ENCODE measurements around the gene CFAP54. TPM values are rescaled to one million over a fixed set of nuclear protein-coding genes. Genes with fewer than 3 reads are reported as not detected.

The CFAP54 gene
- total RNA-seq, 6 experiments from 2014 or later = 0.09 to 0.34 (median 0.13) TPM

DNA sequence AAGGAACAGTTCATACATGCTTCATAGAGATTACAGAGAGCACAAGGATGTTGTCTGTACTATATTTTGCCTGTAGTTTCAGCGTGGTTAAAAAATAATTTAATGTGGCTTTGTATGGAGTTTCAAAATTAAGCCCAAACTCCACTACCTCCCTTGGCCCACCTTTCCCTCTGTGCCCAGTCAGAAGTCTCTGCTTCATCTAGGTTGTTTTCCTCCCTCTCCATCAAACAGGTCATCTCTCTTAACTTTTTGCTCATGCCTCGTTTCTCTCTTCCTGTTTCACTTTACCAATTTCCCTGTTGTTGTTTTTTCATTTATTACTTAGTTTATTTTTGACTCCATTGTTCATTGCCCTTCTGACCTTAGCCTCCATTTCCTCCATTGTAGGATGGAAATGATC, 322.8 kb downstream of the CFAP54 start:
- 29% methylated on average over 2 of the region's 2 CpGs for WGBS (ENCODE audit: insufficient coverage, low coverage, low lambda C conversion rate, missing lambda C conversion rate)

GRCh38 chr12:96814200-96814599, 324.8 kb downstream of the CFAP54 start:
- Histone ChIP-seq H3K36me3 (no peaks in the 10 kb centered on the region), H3K27ac (no peak overlapping the region), H3K4me1 (no peaks in the 10 kb centered on the region), H3K9me3 (no peaks in the 10 kb centered on the region), H3K4me3 (no peak overlapping the region), H3K27me3 (no peaks in the 10 kb centered on the region)
- intact Hi-C loops (cut with DNase I) = no loop called here
- 85% methylated on average over 2 of the region's 2 CpGs for WGBS (ENCODE audit: insufficient coverage, low coverage, low lambda C conversion rate, missing lambda C conversion rate)
- no peak for TF ChIP-seq POLR2A (IDR thresholded peaks at IDR 0.05)
- ATAC-seq = no peak
- no peak for DNase-seq

More for the DNA sequence above, 322.8 kb downstream of the CFAP54 start:
- no peak overlapping the region for H3K4me3 ChIP-seq
- no peaks in the 10 kb centered on the region for H3K36me3 ChIP-seq
- no peaks in the 10 kb centered on the region for H3K27me3 ChIP-seq
- intact Hi-C loops (cut with DNase I) = no loop called here
- no peaks in the 10 kb centered on the region for H3K9me3 ChIP-seq
- no peak for TF ChIP-seq CTCF (IDR thresholded peaks at IDR 0.05)
- TF ChIP-seq POLR2A (IDR thresholded peaks at IDR 0.05) = no peak
- no peak for DNase-seq
- H3K27ac ChIP-seq = no peak overlapping the region
- H3K4me1 ChIP-seq = no peaks in the 10 kb centered on the region
- no peak for ATAC-seq

- H3K4me1 ChIP-seq = no peaks in the 10 kb centered on the region
- ATAC-seq (no peak), DNase-seq (no peak)
- WGBS (ENCODE audit: insufficient coverage, low coverage, low lambda C conversion rate, missing lambda C conversion rate) = 48% methylated on average over 3 of the region's 3 CpGs
- no peak overlapping the region for H3K27ac ChIP-seq
- H3K36me3 ChIP-seq = no peaks in the 10 kb centered on the region
- H3K27me3 ChIP-seq = no peaks in the 10 kb centered on the region
- intact Hi-C loops (cut with DNase I) = no loop called here
- no peak overlapping the region for H3K4me3 ChIP-seq
- H3K9me3 ChIP-seq = no peaks in the 10 kb centered on the region
- no peak for TF ChIP-seq POLR2A (IDR thresholded peaks at IDR 0.05)
- no peak for TF ChIP-seq CTCF (IDR thresholded peaks at IDR 0.05)
Observed at GRCh38 chr12:96821592-96821991, 332.2 kb downstream of the CFAP54 start.

DNA sequence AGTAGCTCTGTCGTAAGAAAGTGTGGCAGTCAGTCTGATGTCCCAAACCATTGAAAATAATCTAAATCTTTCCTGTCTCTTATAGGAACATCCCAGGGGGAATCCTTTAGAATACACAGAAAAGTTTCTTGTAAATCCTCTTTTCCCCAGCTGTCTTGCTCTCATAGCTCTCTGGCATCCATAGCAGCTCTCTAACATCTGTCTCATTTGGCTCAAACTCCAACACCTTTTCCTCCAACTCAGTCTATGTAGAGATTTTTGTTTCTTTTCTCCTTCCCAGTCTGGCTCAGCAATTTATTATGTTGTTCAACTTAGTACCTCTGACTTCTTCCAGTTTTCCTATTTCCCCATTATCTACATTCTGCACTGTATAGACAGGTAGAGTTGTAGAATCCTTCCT, 333.3 kb downstream of the CFAP54 start:
- H3K4me1 ChIP-seq = no peaks in the 10 kb centered on the region
- no peak for ATAC-seq
- H3K27me3 ChIP-seq = no peaks in the 10 kb centered on the region
- no peak overlapping the region for H3K27ac ChIP-seq
- H3K9me3 ChIP-seq = no peaks in the 10 kb centered on the region
- intact Hi-C loops (cut with DNase I) = no loop called here
- 71% methylated on average over 1 of the region's 1 CpG for WGBS (ENCODE audit: insufficient coverage, low coverage, low lambda C conversion rate, missing lambda C conversion rate)
- H3K4me3 ChIP-seq = no peak overlapping the region
- DNase-seq = no peak
- TF ChIP-seq POLR2A (IDR thresholded peaks at IDR 0.05) (no peak), CTCF (IDR thresholded peaks at IDR 0.05) (no peak)
- no peaks in the 10 kb centered on the region for H3K36me3 ChIP-seq

GRCh38 chr12:96824074-96824837, 334.9 kb downstream of the CFAP54 start:
- H3K9me3 ChIP-seq = no peaks in the 10 kb centered on the region
- no peak for TF ChIP-seq CTCF (IDR thresholded peaks at IDR 0.05)
- no peak for TF ChIP-seq POLR2A (IDR thresholded peaks at IDR 0.05)
- no peaks in the 10 kb centered on the region for H3K36me3 ChIP-seq
- WGBS (ENCODE audit: insufficient coverage, low coverage, low lambda C conversion rate, missing lambda C conversion rate) = 79% methylated on average over 3 of the region's 7 CpGs
- H3K4me1 ChIP-seq = no peaks in the 10 kb centered on the region
- H3K27ac ChIP-seq = no peak overlapping the region
- H3K27me3 ChIP-seq = no peaks in the 10 kb centered on the region
- intact Hi-C loops (cut with DNase I) = no loop called here
- no peak overlapping the region for H3K4me3 ChIP-seq
- DNase-seq = no peak
- ATAC-seq = no peak
